Spleen (tissue), 11 donors: ENCODE results near the gene MYO15A. TPM values are rescaled to one million over a fixed set of nuclear protein-coding genes. Genes with fewer than 3 reads are reported as not detected.

ENCODE experiments used
- DNase-seq: peaks from one replicate; pipeline ENCODE4 v3.0.0-alpha.2; 2020
- H3K27ac ChIP-seq, 8 donors: fragments of 200-600 bp; sonication (generic) in 7 of 8; 1 replicate in 4 of 8; 2 replicates in 4 of 8; pipeline versions ENCODE4 v1.5.0 to v1.8.0; 2016 to 2021; ENCODE audit warnings: inconsistent platforms in 4 of 8, mild to moderate bottlenecking in 4 of 8, moderate library complexity in 1 of 8
- H3K27me3 ChIP-seq, 7 donors: fragments of 200-600 bp; sonication (generic) in 6 of 7; replicated peaks in 1 of 7; 1 replicate in 4 of 7; 2 replicates in 3 of 7; pipeline versions ENCODE4 v1.5.0 to v1.8.0; 2016 to 2021; ENCODE audit warnings: inconsistent platforms in 3 of 7, mild to moderate bottlenecking in 1 of 7
- H3K36me3 ChIP-seq, 6 donors: fragments of 200-600 bp; sonication (generic) in 5 of 6; 1 replicate in 4 of 6; 2 replicates in 2 of 6; pipeline versions ENCODE4 v1.5.0 to v1.8.0; 2016 to 2021; ENCODE audit warnings: inconsistent platforms in 2 of 6
- H3K4me1 ChIP-seq, 6 donors: fragments of 200-600 bp; sonication (generic) in 5 of 6; 1 replicate in 3 of 6; 2 replicates in 3 of 6; pipeline versions ENCODE4 v1.5.0 to v1.8.0; 2016 to 2021; ENCODE audit warnings: inconsistent platforms in 3 of 6
- H3K4me3 ChIP-seq, 8 donors: fragments of 200-600 bp; sonication (generic) in 7 of 8; 1 replicate in 4 of 8; 2 replicates in 4 of 8; pipeline versions ENCODE4 v1.5.0 to v1.8.0; 2016 to 2021; ENCODE audit warnings: inconsistent platforms in 4 of 8, mild to moderate bottlenecking in 4 of 8, moderate library complexity in 2 of 8
- H3K9me3 ChIP-seq, 8 donors: fragments of 200-600 bp; sonication (generic) in 7 of 8; 1 replicate in 4 of 8; 2 replicates in 4 of 8; pipeline versions ENCODE4 v1.5.0 to v1.8.0; 2016 to 2021; ENCODE audit warnings: inconsistent platforms in 4 of 8
- POLR2A ChIP-seq, 3 donors: fragments of 450-650 bp; IDR thresholded peaks; one replicate each; pipeline ENCODE4 v1.5.1; 2017; ENCODE audit warnings: antibody characterized with exemption in 3 of 3, mild to moderate bottlenecking in 1 of 3
- POLR2AphosphoS5 ChIP-seq, 3 donors: sonication (generic); formaldehyde crosslinking; IDR thresholded peaks; one replicate each; pipeline ENCODE4 v1.5.1; 2017; ENCODE audit warnings: antibody characterized with exemption in 3 of 3
- WGBS, 5 donors: extraction: QIAGEN DNeasy Blood & Tissue Kit in 3 of 5; methylation state at CpG; one replicate each; pipeline versions ENCODE4 v1.1.5 to v1.1.7; 2013 to 2018; 5-methylcytosine and 5-hydroxymethylcytosine counted together
- intact Hi-C: fragments of 100-400 bp; cut with DNase I; formaldehyde crosslinking; loops from one replicate; pipeline ENCODE4 v1.15.0; 2023; ENCODE audit warnings: low total_unique reads
- polyA plus RNA-seq, 3 donors: library from polyadenylated mRNA; stranded (reverse); fragments of 200-250 nt; gene quantifications; one replicate each; pipeline ENCODE4 v1.2.1, GENCODE V29; 2013
- total RNA-seq, 7 donors: library from RNA; depleted of rRNA in 3 of 7; stranded (reverse); fragments of >200 nt in 3 of 7; fragmentation: NEBNext Ultra II Directional in 4 of 7; extraction: Animal tissue kit (Norgen Biotek cat#: 25700) in 4 of 7; gene quantifications; one replicate each; pipeline versions ENCODE4 v1.1.0 to v1.2.1, GENCODE V29; 2016 to 2021
- TF ChIP-seq, protein P1 (sequence below), 11 experiments: fragments of 200-600 bp in 7 of 11; fragments of 450-650 bp in 4 of 11; sonication (generic) in 4 of 11; IDR thresholded peaks in 8 of 11; conservative IDR thresholded peaks in 3 of 11; 1 replicate in 7 of 11; 2 replicates in 4 of 11; pipeline versions ENCODE4 v1.4.0 to v1.8.0; 2016 to 2021; ENCODE audit warnings: antibody characterized with exemption in 11 of 11, inconsistent platforms in 4 of 11, mild to moderate bottlenecking in 1 of 11
- donor health status: healthy with polysubstance abuse.
- donor health status: DM: no; HTN: no; CAD: no; lungs with moderate emphysema.
- donor health status: DM: no; HTN: no; CAD: no.
- donor health status: Bipolar disorder and iron deficiency.
- donor health status: healthy.
- donor health status: DM: no; HTN: no; CAD: no.
- donor health status: DM: yes; HTN: yes; CAD: no.

MYO15A gene
- total and polyA plus RNA-seq, 10 donors = 0.26 to 1.9 (median 0.84) TPM

DNA sequence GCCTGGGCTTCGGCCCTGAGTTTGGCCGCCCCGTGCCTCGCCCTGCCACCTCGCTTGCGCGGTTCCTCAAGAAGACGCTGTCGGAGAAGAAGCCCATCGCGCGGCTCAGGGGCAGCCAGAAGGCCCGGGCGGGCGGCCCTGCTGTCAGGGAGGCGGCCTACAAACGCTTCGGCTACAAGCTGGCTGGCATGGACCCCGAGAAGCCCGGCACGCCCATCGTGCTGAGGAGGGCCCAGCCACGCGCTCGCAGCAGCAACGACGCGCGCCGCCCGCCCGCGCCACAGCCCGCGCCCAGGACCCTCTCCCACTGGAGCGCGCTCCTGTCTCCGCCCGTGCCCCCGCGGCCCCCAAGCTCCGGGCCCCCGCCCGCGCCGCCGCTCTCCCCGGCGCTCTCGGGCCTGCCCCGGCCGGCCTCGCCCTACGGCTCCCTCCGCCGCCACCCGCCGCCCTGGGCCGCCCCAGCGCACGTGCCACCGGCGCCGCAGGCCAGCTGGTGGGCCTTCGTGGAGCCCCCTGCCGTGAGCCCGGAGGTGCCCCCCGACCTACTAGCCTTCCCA is 12.0 kb downstream of the MYO15A start:
- whole genome bisulfite sequencing, 5 donors = 82 to 96% (median 93%) methylated on average over 49 to 68 of the region's 68 CpGs
- Histone ChIP-seq H3K27ac (no peak overlapping the region), H3K4me3 (no peak overlapping the region)

DNA sequence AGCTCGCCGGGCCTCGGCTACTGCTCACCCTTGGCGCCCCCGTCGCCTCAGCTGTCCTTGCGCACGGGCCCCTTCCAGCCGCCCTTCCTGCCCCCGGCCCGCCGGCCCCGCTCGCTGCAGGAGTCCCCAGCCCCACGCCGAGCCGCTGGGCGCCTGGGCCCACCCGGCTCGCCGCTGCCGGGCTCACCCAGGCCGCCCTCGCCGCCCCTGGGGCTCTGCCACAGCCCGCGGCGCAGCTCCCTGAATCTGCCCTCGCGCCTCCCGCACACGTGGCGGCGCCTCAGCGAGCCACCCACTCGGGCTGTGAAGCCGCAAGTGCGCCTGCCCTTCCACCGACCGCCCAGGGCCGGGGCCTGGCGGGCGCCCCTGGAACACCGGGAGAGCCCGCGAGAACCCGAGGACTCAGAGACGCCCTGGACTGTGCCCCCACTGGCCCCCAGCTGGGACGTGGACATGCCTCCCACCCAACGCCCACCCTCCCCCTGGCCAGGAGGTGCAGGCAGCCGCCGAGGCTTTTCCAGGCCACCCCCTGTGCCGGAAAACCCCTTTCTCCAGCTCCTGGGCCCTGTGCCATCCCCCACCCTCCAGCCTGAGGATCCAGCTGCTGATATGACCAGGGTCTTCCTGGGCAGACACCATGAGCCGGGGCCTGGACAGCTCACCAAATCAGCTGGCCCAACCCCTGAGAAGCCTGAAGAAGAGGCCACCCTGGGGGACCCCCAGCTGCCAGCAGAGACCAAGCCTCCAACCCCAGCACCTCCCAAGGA is 12.8 kb downstream of the MYO15A start:
- 87 to 90% (median 87%) methylated on average over 22 to 54 of the region's 54 CpGs for WGBS, 5 donors
- H3K36me3 ChIP-seq = no peaks in the 10 kb centered on the region
- no peak for TF ChIP-seq POLR2AphosphoS5 (IDR thresholded peaks at IDR 0.05)
- TF ChIP-seq POLR2A (IDR thresholded peaks at IDR 0.05) = no peak
- TF ChIP-seq, protein P1, sequence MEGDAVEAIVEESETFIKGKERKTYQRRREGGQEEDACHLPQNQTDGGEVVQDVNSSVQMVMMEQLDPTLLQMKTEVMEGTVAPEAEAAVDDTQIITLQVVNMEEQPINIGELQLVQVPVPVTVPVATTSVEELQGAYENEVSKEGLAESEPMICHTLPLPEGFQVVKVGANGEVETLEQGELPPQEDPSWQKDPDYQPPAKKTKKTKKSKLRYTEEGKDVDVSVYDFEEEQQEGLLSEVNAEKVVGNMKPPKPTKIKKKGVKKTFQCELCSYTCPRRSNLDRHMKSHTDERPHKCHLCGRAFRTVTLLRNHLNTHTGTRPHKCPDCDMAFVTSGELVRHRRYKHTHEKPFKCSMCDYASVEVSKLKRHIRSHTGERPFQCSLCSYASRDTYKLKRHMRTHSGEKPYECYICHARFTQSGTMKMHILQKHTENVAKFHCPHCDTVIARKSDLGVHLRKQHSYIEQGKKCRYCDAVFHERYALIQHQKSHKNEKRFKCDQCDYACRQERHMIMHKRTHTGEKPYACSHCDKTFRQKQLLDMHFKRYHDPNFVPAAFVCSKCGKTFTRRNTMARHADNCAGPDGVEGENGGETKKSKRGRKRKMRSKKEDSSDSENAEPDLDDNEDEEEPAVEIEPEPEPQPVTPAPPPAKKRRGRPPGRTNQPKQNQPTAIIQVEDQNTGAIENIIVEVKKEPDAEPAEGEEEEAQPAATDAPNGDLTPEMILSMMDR (IDR thresholded peaks at IDR 0.05 in 8 of 11, conservative IDR thresholded peaks at IDR 0.05 in 3 of 11) = no peak

More for the DNA sequence above, 12.0 kb downstream of the MYO15A start:
- Histone ChIP-seq H3K27me3 (no peaks in the 10 kb centered on the region), H3K9me3 (peaks cover 0 to 20% (median 14%) of the 10 kb centered on the region in 8 donors), H3K36me3 (no peaks in the 10 kb centered on the region), H3K4me1 (no peaks in the 10 kb centered on the region)
- intact Hi-C loops = no loop called here
- DNase-seq = no peak
- TF ChIP-seq POLR2AphosphoS5 (IDR thresholded peaks at IDR 0.05) = no peak
- TF ChIP-seq, protein P1 (IDR thresholded peaks at IDR 0.05 in 8 of 11, conservative IDR thresholded peaks at IDR 0.05 in 3 of 11) = no peak

DNA sequence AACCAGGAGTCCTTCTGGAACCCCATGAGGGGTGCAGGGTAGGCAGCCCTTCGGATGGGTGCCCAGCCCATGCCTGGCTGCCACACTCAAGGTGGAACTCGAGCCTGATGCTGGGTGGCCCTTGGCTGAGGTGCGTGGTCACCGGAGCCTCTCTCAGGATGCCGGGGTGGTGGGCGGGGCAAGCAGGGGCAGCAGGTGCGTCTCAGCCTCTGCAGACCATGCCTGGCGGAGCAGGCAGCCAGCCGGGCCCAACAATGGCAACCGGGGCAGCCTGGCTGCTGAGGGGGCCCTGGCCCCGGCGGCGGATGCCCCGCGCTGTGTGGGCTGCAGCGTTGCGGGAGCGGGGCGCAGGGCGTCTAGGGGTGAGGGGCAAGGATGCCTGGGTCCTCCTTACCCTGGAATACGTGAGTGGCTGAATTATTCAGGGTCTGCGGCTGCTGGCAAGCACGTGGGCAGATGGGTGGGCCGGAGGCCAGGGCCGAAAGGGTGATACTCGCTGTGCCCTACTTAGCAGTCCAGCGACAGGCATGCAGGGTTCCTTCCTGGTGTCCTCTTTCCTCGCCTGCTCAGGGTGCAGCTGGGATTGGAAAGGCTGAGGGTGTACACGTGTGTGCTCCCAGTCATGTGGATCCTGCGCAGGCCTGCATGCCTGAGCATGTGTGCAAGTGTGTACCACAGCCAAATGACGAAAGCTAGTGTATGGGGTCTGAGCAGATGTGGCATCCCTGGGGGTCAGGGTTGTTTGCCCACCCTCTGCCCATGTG is 14.6 kb downstream of the MYO15A start:
- no peaks in the 10 kb centered on the region for H3K36me3 ChIP-seq
- WGBS, 5 donors = 78 to 89% (median 84%) methylated on average over 17 to 31 of the region's 31 CpGs
- no peaks in the 10 kb centered on the region for H3K27me3 ChIP-seq
- DNase-seq = no peak
- no peak for TF ChIP-seq POLR2A (IDR thresholded peaks at IDR 0.05)
- TF ChIP-seq POLR2AphosphoS5 (IDR thresholded peaks at IDR 0.05) = no peak
- TF ChIP-seq, protein P1 (IDR thresholded peaks at IDR 0.05 in 8 of 11, conservative IDR thresholded peaks at IDR 0.05 in 3 of 11) = no peak
- intact Hi-C loops = no loop called here
- no peak overlapping the region for H3K4me3 ChIP-seq
- H3K9me3 ChIP-seq = peaks cover 0 to 20% (median 14%) of the 10 kb centered on the region in 8 donors
- H3K4me1 ChIP-seq = no peaks in the 10 kb centered on the region
- H3K27ac ChIP-seq = no peak overlapping the region

More for the DNA sequence above, 12.8 kb downstream of the MYO15A start:
- Histone ChIP-seq H3K4me3 (no peak overlapping the region), H3K9me3 (peaks cover 0 to 20% (median 14%) of the 10 kb centered on the region in 8 donors), H3K4me1 (no peaks in the 10 kb centered on the region), H3K27me3 (no peaks in the 10 kb centered on the region), H3K27ac (no peak overlapping the region)
- DNase-seq = no peak
- intact Hi-C loops = no loop called here
